Measurements from ENCODE around the gene SLPI. TPM values are rescaled to one million over a fixed set of nuclear protein-coding genes. Genes with fewer than 3 reads are reported as not detected.

The SLPI gene
- total RNA-seq, 4 donors from 2014 or later: 1.0 to 57.4 (median 20.9) TPM

DNA sequence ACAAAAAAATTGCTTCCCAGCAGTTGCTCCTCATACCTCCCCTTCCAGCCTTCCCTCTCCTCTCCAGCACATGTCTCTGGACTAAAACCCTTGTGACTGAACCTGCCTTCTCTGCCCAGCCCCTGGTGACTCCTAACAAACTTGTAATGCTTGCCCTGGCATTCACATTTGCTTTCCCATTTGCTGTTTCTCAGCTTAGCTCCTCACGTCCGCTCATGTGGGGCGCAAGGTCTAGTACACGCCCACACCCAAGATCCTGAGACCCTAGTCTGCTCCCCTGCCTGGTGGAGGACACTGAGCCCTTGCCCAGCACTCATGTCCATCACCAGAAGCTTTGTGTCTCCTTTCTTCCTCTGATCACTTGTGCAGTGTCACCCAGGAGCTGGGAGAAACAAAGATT, 34.0 kb upstream of the SLPI start:
- Histone ChIP-seq H3K27me3 (no peaks in the 10 kb centered on the region), H3K27ac (no peak overlapping the region), H3K9me3 (no peaks in the 10 kb centered on the region), H3K4me3 (no peak overlapping the region), H3K4me1 (peaks cover 0 to 3% of the 10 kb centered on the region in 2 donors), H3K36me3 (no peaks in the 10 kb centered on the region)
- DNase-seq: no peak
- intact Hi-C loops (cut with DNase I; ENCODE audit: low total_unique reads): no loop called here
- TF ChIP-seq, protein P1, sequence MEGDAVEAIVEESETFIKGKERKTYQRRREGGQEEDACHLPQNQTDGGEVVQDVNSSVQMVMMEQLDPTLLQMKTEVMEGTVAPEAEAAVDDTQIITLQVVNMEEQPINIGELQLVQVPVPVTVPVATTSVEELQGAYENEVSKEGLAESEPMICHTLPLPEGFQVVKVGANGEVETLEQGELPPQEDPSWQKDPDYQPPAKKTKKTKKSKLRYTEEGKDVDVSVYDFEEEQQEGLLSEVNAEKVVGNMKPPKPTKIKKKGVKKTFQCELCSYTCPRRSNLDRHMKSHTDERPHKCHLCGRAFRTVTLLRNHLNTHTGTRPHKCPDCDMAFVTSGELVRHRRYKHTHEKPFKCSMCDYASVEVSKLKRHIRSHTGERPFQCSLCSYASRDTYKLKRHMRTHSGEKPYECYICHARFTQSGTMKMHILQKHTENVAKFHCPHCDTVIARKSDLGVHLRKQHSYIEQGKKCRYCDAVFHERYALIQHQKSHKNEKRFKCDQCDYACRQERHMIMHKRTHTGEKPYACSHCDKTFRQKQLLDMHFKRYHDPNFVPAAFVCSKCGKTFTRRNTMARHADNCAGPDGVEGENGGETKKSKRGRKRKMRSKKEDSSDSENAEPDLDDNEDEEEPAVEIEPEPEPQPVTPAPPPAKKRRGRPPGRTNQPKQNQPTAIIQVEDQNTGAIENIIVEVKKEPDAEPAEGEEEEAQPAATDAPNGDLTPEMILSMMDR (IDR thresholded peaks at IDR 0.05): no peak
- no peak for TF ChIP-seq POLR2A (IDR thresholded peaks at IDR 0.05)

GRCh38 chr20:45283551-45284057, 29.2 kb upstream of the SLPI start:
- H3K4me1 ChIP-seq: no peaks in the 10 kb centered on the region
- no peaks in the 10 kb centered on the region for H3K36me3 ChIP-seq
- no peak for DNase-seq
- H3K27ac ChIP-seq: no peak overlapping the region
- H3K9me3 ChIP-seq: no peaks in the 10 kb centered on the region
- H3K27me3 ChIP-seq: no peaks in the 10 kb centered on the region
- TF ChIP-seq POLR2A (IDR thresholded peaks at IDR 0.05): no peak
- TF ChIP-seq, protein P1 (IDR thresholded peaks at IDR 0.05): no peak
- no peak overlapping the region for H3K4me3 ChIP-seq
- intact Hi-C loops (cut with DNase I; ENCODE audit: low total_unique reads): no loop called here

DNA sequence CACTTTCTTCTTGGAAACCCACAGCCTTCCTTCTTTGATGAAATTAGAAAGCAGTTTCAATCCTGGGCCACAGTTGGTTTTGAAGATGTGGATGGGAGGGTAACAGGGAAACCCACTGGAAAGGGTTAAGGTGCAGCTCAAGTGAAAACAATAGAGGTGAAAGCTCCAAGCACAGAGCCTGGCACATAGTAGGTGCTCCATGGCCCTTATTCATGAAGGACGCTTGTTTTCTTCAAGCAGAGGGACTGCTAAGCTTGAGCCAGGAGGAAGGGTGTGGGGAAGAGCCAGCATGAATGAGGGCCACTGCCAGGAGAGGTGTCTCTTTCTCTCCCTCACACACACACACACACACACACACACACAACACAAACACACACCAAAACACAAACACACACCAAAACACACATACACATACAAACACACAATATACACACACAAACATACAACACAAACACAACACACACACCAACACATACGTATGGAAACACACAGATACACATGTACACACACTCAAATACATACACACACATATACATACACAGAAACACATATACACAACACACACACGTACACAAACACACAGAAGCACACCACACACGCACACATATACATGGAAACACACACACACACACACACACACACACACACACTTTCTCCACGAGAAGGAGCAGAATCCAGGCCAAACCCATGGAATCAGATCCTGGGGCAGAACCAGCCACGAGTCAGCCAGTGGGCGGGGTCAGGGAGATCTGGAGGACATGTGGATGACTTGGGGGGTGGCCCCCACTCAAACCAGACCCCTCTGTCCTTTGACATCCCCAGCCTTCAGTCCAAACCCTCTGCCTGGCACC, 28.6 kb upstream of the SLPI start:
- no peak overlapping the region for H3K4me3 ChIP-seq
- H3K36me3 ChIP-seq: no peaks in the 10 kb centered on the region
- TF ChIP-seq, protein P1 (IDR thresholded peaks at IDR 0.05): no peak
- H3K27me3 ChIP-seq: no peaks in the 10 kb centered on the region
- no peaks in the 10 kb centered on the region for H3K9me3 ChIP-seq
- intact Hi-C loops (cut with DNase I; ENCODE audit: low total_unique reads): no loop called here
- H3K4me1 ChIP-seq: no peaks in the 10 kb centered on the region
- DNase-seq: no peak
- H3K27ac ChIP-seq: no peak overlapping the region

DNA sequence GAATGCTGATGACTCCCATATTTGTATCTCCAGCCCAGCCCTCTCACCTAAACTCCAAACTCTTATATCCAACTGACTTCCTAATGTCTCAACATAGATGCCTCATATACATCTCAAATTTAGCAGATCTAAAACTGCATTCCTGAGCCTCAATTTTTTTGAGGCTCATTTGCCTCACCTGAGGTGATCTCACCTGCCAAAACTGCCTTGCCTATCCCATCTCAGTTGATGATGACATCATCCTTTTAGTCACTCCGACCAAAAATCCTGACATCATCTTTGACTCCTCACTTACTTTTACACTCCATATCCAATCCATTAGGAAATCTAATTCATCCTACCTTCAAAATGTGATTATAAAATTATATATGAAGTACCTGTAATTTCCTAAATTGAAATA, 25.6 kb upstream of the SLPI start:
- no peaks in the 10 kb centered on the region for H3K4me1 ChIP-seq
- TF ChIP-seq, protein P1 (IDR thresholded peaks at IDR 0.05): no peak
- no peak for TF ChIP-seq POLR2A (IDR thresholded peaks at IDR 0.05)
- no peak for DNase-seq
- H3K9me3 ChIP-seq: no peaks in the 10 kb centered on the region
- H3K36me3 ChIP-seq: no peaks in the 10 kb centered on the region
- no peaks in the 10 kb centered on the region for H3K27me3 ChIP-seq
- intact Hi-C loops (cut with DNase I; ENCODE audit: low total_unique reads): no loop called here
- no peak overlapping the region for H3K4me3 ChIP-seq
- no peak overlapping the region for H3K27ac ChIP-seq

GRCh38 chr20:45275338-45275737, 21.0 kb upstream of the SLPI start:
- no peaks in the 10 kb centered on the region for H3K4me1 ChIP-seq
- DNase-seq: no peak

More at GRCh38 chr20:45275338-45275737, 21.0 kb upstream of the SLPI start:
- Histone ChIP-seq H3K27ac (no peak overlapping the region), H3K4me3 (no peak overlapping the region), H3K36me3 (no peaks in the 10 kb centered on the region), H3K9me3 (no peaks in the 10 kb centered on the region), H3K27me3 (no peaks in the 10 kb centered on the region)
- no peak for TF ChIP-seq POLR2A (IDR thresholded peaks at IDR 0.05)
- intact Hi-C loops (cut with DNase I; ENCODE audit: low total_unique reads): no loop called here
